Stimulated activated naive CD8-positive, alpha-beta T cell treated with anti-CD3 and anti-CD28 coated beads, Interleukin-15, Interleukin-2, amounts not matched to agents 100 U/mL and 50 U/mL, for 24 hours (primary cell): Measurements from ENCODE around the gene CACNA1G.

ENCODE experiments used
- ATAC-seq: fragments of 150-1000 bp; cut with Tn5 transposase; one replicate; pipeline ENCODE4 v1.10.0; 2021
- DNase-seq: peaks from one replicate; pipeline ENCODE4 v3.0.0; 2021

The CACNA1G gene

DNA sequence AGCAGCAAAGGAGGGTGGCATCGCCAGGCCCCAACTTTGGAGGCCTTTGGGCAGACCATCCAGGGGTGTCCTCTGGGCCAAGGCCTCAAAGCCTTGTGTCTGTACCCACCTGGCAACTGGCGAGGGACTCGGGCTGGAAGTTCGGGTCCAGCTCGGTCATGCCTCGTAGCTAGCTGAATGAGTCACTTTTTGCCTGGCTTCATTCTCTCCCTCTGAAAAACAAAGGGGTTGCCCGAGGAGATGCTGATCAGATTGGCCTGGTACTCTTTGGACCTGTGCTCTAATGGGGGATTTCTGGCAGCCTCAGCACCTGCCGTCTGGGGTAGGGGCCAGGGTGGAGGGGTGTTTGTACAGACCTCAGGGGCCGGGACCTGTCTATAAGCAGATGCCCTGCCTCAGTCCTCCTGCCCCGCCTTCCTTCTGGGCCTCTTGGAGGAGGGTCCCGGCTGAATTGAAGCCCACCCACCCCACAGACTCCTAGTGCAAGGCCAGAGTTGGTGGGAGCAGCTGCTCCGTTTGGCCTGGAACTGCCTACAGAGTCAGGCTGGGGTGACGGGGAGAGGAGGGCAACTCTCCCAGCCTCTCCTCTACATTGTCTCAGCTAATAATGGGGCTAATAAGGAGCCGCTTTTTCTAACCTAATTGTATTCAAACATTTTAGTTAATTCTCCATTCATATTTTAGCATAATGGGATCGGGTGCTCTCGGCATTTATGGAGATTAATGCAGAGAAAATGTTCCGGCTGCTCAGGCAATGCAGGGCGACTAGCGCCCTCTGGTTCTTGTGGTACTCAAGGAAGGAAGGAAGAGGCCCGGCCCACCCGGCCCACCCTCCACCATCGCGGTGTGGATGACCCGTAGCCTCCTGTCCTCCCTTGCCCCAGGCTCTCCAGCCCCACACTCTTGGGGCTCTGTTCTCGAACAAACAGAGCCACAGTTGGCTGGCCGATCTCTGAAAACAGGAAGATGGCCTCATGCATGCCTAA is 52.8 kb downstream of the CACNA1G start:
- DNase-seq (no peak), ATAC-seq (no peak)

- no peak for DNase-seq
- no peak for ATAC-seq
These were observed 54.0 kb downstream of the CACNA1G start for GRCh38 chr17:50614471-50615051.

GRCh38 chr17:50615828-50616227 is 55.3 kb downstream of the CACNA1G start:
- DNase-seq (no peak), ATAC-seq (no peak)

- ATAC-seq, result no peak
- no peak for DNase-seq
These were observed 57.8 kb downstream of the CACNA1G start for GRCh38 chr17:50618300-50618699.

- DNase-seq, result no peak
- no peak for ATAC-seq
These were observed 58.4 kb downstream of the CACNA1G start for GRCh38 chr17:50618941-50619340.

- DNase-seq (no peak), ATAC-seq (no peak)
These were observed 59.0 kb downstream of the CACNA1G start for GRCh38 chr17:50619489-50619888.

DNA sequence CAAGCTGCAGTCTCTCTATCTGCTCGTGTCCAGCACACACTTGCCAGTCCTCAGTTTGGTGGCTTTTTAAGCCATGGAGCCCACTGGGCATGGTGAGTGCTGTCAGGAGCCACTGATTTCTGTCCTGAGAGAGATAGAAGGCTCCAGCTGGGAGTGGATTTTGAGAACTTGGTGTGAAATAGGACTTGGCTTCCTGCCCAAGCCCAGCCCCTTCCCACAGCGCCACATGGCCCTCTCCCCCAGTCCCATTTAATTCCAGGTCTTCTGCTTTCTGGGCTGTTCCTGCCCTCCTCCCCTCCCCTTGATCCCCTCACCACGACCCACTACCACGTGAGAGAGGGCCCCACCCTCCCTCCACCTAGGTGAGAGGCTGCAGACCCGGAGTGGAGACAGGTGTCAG is 59.7 kb downstream of the CACNA1G start:
- DNase-seq (no peak), ATAC-seq (no peak)

DNA sequence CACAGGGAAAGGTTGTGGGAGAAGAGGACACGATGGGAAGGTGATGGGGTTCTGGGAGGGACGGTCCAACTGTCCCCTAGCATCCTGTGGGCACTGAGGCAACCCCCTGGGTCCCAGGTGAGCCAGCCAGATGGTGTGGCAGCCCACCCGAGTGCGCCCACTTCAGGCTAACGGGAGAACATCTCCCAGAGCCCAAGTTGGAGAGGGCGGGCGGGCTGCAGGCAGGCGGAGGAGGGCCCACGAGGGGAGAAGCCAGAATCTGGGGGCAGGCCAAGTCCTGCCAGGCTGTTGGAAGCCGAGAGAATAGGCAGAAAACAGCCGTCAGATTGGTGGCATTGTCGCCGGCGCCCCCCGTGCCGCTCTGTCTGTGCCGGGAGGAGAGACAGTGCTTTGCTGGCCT is 60.3 kb downstream of the CACNA1G start:
- DNase-seq (no peak), ATAC-seq (no peak)

DNA sequence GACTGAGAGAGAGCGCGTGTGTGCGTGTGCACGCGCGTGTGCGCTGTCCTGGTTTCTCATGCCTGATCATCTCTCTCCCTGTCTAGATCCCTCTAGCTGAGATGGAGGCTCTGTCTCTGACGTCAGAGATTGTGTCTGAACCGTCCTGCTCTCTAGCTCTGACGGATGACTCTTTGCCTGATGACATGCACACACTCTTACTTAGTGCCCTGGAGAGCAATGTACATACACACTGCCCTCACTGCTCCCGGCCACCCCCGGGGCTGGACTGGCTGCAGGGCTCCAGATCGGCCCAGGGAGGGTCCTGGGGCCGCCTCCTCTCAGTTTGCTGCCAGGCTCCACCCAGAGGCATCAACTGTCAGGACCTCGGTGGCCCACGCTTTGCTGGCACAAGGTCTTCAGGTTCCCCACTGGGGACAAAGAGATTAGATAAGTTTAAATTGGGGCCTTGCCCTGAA is 61.1 kb downstream of the CACNA1G start:
- ATAC-seq (no peak), DNase-seq (no peak)

GRCh38 chr17:50624321-50624934 is 63.9 kb downstream of the CACNA1G start:
- no peak for DNase-seq
- no peak for ATAC-seq

DNA sequence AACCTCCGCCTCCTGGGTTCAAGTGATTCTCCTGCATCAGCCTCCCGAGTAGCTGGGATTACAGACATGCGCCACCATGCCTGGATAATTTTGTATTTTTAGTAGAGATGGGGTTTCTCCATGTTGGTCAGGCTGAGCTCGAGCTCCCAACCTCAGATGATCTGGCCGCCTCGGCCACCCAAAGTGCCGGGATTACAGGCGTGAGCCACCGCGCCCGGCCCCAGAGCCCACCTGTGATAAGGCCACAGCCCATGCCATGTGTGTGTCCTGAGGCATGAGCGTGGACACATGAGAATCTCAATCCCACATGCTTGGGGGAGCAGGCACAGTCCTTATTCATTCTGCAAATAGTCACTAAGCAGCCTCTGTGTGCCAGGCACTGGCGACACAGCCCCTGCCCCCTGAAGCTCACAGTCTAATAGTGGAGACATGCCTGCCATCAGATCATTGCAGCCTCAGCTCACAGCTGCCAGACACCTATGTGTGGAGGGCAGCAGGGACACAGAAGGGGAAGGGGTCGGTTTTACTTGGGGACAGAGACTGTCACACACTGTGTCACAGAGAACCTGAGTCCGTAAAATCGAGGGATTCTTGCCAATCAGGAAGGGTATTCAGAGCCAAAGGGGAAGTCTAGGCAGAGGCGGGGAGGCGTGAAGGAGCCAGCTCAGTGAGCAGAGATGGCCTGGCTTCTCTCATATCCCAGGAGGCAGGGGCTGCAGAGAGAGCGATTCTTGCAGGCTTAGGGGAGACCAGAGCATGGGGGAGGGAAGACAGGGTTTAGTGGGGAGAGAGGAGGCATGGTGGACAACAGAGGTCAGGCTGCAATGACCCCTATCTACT is 64.7 kb downstream of the CACNA1G start:
- no peak for ATAC-seq
- no peak for DNase-seq

DNA sequence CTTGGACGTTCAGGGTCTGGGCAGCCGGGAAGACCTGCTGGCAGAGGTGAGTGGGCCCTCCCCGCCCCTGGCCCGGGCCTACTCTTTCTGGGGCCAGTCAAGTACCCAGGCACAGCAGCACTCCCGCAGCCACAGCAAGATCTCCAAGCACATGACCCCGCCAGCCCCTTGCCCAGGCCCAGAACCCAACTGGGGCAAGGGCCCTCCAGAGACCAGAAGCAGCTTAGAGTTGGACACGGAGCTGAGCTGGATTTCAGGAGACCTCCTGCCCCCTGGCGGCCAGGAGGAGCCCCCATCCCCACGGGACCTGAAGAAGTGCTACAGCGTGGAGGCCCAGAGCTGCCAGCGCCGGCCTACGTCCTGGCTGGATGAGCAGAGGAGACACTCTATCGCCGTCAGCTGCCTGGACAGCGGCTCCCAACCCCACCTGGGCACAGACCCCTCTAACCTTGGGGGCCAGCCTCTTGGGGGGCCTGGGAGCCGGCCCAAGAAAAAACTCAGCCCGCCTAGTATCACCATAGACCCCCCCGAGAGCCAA is 65.6 kb downstream of the CACNA1G start:
- peak; percentile 63 for ATAC-seq
- DNase-seq, result peak; percentile 76

- DNase-seq (no peak), ATAC-seq (no peak)
These were observed 66.7 kb downstream of the CACNA1G start for GRCh38 chr17:50627036-50627781.

DNA sequence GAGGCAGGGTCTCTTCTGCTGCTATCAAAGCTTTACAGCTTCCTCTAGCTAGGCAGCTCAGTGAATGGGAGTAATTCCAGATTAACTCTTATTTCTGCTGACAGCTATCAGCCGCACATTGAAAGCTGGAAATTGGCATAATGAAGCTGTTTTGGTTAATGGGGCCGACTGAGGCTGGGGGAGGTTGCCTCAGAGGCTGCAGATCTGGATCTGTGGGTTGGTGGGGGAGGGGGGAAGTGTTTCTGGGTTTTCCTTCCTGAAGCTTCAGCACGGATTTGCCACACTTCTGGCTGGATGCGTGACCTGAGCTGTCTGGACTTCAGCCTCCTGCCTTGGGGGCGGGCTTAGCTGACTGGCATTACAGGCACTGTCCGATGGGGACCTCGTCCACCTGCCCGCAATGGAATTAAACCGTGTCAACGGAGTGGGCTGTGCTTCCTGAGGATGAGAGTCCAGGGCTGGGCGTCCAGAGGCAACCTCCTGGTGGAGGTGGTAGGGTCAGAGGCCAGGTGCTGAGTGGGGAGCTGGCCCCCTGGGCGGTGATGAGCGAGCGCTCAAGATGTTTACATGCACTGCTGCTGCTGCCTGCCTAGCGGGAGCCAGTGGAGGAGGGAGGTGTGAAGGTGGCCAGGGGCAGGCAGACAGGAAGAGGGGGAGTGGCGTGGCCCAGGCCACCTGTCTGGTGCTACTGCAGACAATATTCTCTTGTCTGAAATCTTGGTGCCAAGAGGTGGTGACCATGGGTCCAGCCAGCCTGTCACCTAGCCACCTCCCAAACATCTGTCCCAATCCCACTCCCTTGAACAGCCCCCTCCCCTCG is 67.5 kb downstream of the CACNA1G start:
- no peak for ATAC-seq

DNA sequence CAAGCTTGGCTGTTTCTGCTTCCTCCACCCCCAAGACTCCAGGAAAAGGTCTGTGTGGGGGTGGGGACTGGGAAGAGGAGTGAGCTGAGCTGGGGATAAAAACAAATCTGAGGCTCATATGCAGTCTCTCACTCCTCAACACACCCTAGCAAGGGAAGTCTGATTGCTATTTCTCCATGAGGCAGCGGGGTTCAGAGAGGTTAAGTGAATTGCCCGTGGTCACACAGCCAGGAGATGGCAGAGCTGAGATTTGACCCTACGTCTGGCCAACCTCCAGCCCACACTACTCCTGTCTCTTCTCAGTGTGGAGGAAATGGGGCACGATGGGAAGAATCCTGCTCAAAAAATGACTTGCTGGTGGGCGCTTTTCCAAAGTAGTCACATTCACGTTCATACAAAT is 69.4 kb downstream of the CACNA1G start:
- ATAC-seq, result no peak
- DNase-seq, result no peak

More for the DNA sequence above, 67.5 kb downstream of the CACNA1G start:
- no peak for DNase-seq

GRCh38 chr17:50630524-50631194 is 70.1 kb downstream of the CACNA1G start:
- ATAC-seq (peak; percentile 42), DNase-seq (peak; percentile 70)

DNA sequence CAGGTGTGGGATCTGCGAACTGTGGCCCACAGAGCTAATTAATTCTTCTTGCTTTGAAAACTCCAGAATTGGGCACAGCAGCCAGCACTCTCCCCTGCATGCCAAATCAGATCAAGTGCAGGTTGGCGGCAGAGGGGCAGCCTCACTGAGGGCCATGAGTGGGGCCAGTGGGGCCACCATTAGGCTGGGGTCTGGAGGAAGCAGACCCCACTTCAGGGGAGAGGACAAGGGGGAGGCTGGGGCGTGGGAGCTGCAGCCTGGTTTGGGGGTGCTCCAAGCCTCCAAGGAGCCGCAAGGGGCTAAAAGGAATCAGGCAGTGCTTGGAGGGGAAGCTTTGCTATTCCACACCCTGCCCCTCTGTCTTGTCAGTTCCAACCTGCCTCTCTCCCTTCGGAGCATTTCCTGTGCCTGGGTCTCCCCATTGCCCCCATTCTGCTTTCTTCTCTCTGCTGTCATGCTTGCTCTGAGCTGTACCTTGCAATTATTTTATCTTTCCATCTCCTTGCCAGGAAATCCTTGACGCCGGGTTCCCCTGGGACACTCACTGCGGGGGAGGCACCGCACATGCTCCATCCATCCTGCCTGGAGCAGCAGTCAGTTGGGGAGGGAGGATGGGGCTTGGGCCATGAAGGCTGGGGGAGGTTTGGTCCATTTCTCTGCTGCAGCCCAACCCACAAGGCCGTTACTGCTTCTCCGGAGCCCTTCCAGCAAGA is 70.8 kb downstream of the CACNA1G start:
- DNase-seq, result no peak
- no peak for ATAC-seq

- DNase-seq (no peak), ATAC-seq (no peak)
These were observed 71.5 kb downstream of the CACNA1G start for GRCh38 chr17:50631908-50632571.
